Fibroblast of lung (primary cell): ENCODE results near the gene MYO5B.
A peak's percentile ranks its signal among the peaks of the same experiment; 100 is the strongest.

ENCODE experiments used
- EZH2 ChIP-seq: IDR thresholded peaks from 2 replicates; pipeline ENCODE4 v1.5.1; 2012; ENCODE audit warnings: low read length, control low read depth, mild to moderate bottlenecking; ENCODE audit errors: missing control alignments
- TF ChIP-seq, protein P1 (sequence below), 2 donors: IDR thresholded peaks in 1 of 2; conservative IDR thresholded peaks in 1 of 2; 1 replicate in 1 of 2; 2 replicates in 1 of 2; pipeline ENCODE4 v1.5.1; 2011 to 2012; ENCODE audit warnings: low read length in 2 of 2, control low read depth in 1 of 2, inconsistent platforms in 1 of 2, low read depth in 1 of 2, mild to moderate bottlenecking in 1 of 2

GRCh38 chr18:50009773-50010335 is 185.1 kb downstream of the MYO5B start:
- TF ChIP-seq, protein P1, sequence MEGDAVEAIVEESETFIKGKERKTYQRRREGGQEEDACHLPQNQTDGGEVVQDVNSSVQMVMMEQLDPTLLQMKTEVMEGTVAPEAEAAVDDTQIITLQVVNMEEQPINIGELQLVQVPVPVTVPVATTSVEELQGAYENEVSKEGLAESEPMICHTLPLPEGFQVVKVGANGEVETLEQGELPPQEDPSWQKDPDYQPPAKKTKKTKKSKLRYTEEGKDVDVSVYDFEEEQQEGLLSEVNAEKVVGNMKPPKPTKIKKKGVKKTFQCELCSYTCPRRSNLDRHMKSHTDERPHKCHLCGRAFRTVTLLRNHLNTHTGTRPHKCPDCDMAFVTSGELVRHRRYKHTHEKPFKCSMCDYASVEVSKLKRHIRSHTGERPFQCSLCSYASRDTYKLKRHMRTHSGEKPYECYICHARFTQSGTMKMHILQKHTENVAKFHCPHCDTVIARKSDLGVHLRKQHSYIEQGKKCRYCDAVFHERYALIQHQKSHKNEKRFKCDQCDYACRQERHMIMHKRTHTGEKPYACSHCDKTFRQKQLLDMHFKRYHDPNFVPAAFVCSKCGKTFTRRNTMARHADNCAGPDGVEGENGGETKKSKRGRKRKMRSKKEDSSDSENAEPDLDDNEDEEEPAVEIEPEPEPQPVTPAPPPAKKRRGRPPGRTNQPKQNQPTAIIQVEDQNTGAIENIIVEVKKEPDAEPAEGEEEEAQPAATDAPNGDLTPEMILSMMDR (conservative IDR thresholded peaks at IDR 0.05 in 1 of 2, IDR thresholded peaks at IDR 0.05 in 1 of 2; ENCODE audit: low read depth in 1 of 2, low read length in 2 of 2) = peak; percentile 29 to 38
- TF ChIP-seq EZH2 = no peak
